Stimulated activated CD4-positive, alpha-beta T cell treated with anti-CD3 and anti-CD28 coated beads, TNF-alpha, amount 100 ng/mL, for 24 hours (primary cell): ENCODE data around the gene MYZAP.
"Not testable (repeated sequence)": the region's sequence is repeated elsewhere in the genome, so short reads cannot be mapped to it uniquely, and the experiment has no call there.

ENCODE experiments used
- DNase-seq, 3 experiments: peaks; one replicate each; pipeline ENCODE4 v3.0.0-alpha.2; 2020; ENCODE audit warnings: low read depth in 3 of 3

Gene MYZAP

DNA sequence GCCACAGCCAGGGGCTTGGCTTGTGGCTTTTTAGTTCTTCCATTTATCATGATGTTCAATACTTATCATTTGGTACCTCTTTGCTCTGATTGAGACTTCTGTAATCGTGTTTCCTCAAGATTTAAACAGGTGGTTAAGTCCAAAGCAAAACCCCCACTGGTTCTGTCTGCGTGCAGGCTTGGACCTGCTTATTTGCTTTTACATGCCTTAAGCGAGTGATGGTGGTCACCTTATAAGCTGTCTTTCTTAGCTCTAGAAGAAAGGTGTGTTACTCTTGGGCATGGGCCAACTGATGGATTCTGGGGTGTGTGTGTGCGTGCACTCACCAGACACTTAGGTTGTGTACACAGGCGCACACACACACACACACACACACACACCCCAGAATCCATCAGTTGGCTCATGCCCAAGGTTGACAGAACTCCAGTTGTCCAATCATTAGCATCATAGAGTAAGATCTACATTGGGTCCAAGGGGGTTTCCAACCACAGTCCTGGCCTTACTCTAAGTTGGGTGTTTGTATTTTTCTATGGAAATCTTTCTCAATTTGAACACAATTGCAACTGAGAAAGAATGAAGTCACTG is 1.2 kb downstream of the MYZAP start:
- no peak for DNase-seq

- DNase-seq, result no peak
These were observed 2.8 kb downstream of the MYZAP start for GRCh38 chr15:57594479-57594878.

GRCh38 chr15:57595011-57595866 is 3.5 kb downstream of the MYZAP start:
- no peak for DNase-seq

GRCh38 chr15:57596301-57596855 is 4.7 kb downstream of the MYZAP start:
- DNase-seq, result no peak

GRCh38 chr15:57596978-57597377 is 5.3 kb downstream of the MYZAP start:
- DNase-seq, result no peak

DNA sequence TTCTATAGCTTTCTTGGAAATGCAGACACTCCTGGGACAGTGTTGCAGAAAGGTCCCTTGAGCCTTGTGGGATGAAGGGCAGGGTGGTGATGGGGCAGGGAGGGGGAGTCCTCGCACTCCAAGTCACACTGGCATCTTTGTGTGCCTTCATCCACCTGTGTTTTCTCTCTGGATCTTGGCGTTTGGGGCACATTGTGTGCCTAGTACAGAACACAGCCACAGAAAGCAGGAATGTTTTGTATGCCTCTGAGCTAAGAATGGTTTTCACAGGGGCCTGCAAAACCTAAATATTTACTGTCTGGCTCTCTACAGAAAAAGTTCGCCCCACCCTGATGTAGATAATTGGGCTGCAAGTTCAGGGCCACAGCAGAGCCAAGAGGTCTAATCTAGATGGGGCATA is 5.7 kb downstream of the MYZAP start:
- DNase-seq, result no peak

DNA sequence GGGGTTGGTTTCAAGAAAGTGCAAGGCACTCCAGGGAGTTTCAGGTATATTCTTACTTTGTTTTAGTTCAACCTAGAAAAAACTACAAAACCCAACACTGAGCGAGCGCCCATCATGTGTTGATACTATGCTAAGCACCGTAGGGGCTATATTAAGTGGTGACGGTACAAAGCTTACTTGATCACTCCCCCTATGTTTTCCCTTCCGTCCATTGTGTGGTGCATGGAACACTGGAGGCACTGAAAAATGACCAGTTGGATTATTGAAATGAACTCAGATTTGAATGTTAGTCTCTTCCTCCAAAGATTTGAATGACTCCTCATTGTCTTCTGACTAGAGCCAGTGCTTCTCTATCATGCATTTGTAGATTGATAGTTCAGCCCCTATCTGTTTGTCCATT is 6.6 kb downstream of the MYZAP start:
- no peak for DNase-seq

GRCh38 chr15:57599296-57599810 is 7.6 kb downstream of the MYZAP start:
- DNase-seq, result no peak

GRCh38 chr15:57600197-57600596 is 8.5 kb downstream of the MYZAP start:
- DNase-seq, result no peak

DNA sequence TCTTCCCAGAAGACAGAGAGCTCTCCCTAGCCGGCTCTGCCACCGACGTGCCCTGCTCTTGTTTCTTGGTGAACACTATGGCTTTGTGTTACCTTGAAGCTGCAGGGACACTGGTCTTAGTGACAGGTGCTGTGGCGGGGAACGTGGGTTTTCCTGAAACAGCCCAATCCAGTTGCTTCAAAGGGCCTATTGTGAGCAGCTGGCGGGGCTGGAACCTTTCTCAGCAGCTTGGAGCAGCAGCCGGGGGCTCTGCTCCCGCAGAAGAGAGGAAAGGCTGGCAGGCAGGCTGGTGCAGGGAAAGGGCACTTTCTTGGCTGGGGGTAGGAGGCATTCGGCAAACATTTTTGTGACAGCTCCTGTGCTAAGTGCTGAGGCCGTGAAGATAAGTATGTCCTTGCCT is 12.8 kb downstream of the MYZAP start:
- DNase-seq, result no peak

GRCh38 chr15:57605491-57605890 is 13.8 kb downstream of the MYZAP start:
- DNase-seq, result no peak

- DNase-seq, result no peak
These were observed 14.3 kb downstream of the MYZAP start for GRCh38 chr15:57606048-57606447.

- DNase-seq, result no peak
These were observed 15.1 kb downstream of the MYZAP start for GRCh38 chr15:57606816-57607215.

DNA sequence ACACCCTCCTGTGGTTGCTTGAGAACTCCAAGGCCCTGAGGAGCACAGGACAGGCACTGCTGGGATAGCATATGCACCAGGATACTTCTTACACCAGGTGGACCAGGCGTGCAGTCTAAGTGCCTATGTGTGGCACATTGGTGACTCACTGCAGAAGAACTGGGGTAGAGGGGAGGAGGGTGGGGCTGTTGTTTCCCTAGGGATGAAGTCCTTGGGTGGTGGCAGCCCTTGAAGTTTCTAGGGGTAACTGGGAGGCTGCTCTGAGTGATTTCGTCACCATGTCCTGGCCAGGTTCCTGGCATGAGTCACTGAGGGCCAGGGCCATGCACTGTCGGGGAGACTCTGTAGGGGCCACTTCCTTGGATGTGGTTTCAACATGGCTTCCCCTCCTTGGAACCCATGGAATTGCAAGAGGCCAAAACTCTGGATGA is 15.9 kb downstream of the MYZAP start:
- no peak for DNase-seq

DNA sequence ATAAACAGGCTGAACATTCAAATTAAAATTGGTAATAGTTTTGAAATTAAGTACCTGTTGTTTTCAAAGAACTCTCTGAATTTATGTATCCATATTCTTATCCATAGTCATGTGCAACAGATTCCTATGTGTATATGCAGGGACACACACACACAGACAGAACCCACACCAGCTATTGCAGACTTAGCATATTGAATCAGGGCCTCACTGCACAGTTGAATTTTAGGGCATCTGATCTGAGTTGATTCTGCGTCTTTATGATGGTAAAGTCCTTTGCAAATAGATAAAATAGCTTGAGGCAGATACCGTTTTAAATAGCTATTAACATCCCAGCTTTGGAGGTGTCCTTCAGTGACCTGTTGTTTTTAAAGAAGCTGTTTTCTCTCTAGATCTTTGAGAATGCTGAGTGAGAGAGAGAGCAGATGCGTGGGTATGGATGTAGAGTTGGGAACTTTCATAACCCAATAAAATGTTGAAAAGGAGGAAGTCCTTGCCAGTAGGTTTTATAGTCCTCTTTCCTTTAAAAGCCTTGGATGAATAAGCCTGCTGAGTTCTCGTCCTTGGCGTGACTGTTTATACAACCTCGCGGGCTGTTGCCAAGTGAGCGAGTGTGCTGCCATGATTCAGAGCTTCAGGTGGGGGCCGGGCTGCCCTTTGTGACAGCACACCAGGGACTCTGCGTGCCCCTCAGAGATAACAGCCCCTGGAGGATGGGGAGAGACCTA is 18.3 kb downstream of the MYZAP start:
- no peak for DNase-seq

- no peak for DNase-seq
These were observed 19.4 kb downstream of the MYZAP start for GRCh38 chr15:57611123-57611522.

- DNase-seq, result no peak
These were observed 20.2 kb downstream of the MYZAP start for GRCh38 chr15:57611938-57612337.

DNA sequence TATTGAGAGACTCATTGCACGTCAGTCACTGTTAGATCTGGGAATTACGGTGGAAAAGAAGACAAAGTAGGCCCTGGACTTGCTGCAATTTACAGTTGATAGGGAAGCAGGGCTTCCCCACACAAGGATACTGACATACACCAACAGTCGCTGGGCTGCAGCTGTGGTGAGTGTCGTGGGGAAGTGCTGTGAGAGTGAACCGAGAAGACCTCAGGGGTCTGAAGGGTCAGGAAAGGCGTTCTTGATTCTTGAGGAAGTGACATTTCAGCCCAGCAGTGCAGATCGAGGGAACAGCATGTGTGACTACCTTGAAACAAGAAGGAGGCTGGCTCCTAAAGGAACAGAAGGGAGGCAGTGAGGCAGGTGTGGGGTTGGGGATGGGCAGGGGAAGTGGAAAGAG is 22.5 kb downstream of the MYZAP start:
- DNase-seq, result no peak

DNA sequence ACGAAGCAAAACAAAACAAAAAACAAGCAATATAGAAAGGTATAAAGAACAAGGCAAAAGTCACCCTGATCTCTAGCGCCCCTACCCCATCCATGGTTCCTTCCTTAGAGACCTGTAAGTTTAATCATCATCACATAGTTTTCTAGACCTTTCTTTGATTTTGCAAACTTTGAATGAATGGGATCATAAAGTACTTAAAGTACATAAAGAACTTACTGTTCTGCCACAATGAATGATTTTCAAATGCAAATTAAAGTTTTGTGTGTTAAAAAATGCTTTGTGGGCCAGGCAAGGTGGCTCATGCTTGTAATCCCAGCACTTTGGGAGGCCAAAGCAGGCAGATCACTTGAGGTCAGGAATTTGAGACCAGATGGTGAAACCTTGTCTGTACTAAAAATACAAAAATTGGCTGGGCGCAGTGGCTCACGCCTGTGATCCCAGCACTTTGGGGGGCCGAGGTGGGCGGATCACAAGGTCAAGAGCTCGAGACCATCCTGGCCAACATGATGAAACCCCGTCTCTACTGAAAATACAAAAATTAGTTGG is 24.3 kb downstream of the MYZAP start:
- not testable (repeated sequence) for DNase-seq

GRCh38 chr15:57618325-57618724 is 26.6 kb downstream of the MYZAP start:
- no peak for DNase-seq

DNA sequence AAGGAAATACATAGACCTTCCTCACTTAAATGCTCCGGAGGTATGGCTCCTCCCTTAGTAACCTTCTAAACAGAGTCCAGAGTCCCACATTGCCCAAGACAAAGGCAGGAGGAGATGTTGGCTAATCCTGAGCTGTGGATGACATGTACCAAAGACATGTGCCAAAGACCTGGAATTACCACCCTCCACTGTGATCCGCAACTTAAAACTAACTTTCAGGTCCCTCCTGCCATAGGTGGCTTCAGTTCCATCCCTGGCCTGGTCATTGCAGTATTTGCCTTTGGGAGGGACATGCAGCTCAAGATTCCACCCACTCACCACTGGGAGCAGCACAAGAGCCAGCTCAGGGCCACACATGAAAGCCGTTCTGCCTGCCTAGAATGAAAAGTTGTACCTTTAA is 28.0 kb downstream of the MYZAP start:
- no peak for DNase-seq

DNA sequence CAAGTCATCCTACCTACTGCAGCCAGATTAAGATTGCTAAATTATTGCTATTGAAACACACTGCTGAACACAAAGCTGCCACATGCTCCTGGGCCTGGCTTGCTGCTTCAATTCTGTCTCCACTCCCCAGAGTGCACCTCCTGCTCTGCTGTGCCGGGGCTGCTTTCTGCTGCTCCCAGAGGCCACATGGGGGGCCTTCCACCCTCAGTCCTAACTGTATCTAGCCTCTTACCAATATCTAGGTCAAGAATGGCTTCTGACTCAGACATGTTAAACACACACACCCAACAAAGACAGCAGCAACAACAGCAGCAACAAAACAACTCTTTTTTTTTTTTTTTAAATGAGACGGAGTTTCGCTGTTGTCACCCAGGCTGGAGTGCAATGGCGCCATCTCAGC is 33.0 kb downstream of the MYZAP start:
- no peak for DNase-seq
